ENCODE measurements around the gene RARS2. TPM values are rescaled to one million over a fixed set of nuclear protein-coding genes. Genes with fewer than 3 reads are reported as not detected.

RARS2 gene
- 51.4 TPM for total RNA-seq

GRCh38 chr6:87589693-87590416 lies at the start of gene RARS2, which contains the start of gene ORC3:
Gene RARS2 (minus strand): TSS chr6:87589987. CDS start chr6:87589957, 30 bp downstream.
Gene ORC3 (plus strand): TSS chr6:87590135. CDS start chr6:87590169, 34 bp downstream.

GRCh38 chr6:87472525-87473418 lies 117.0 kb downstream of the RARS2 start, which contains the start of gene SLC35A1:
Gene SLC35A1 (plus strand): TSS chr6:87472974. CDS start chr6:87473004, 30 bp downstream.

Small RNA genes within 50 kb of the gene (small RNA-seq; reads per million reads assigned to genes)
- not detected for gene RNU6-444P

Other genes starting within 250 kb of the RARS2 start
- 6.2 TPM for gene C6orf163, start 245.2 kb downstream of the RARS2 start, total RNA-seq
- 14.8 TPM for gene CFAP206, start 182.0 kb downstream of the RARS2 start, total RNA-seq
- gene SLC35A1, start 117.0 kb downstream of the RARS2 start, total RNA-seq, result 22.6 TPM
- gene ORC3, start 148 bp upstream of the RARS2 start, total RNA-seq, result 48.2 TPM
- gene AKIRIN2, start 112.2 kb upstream of the RARS2 start, total RNA-seq, result 51.0 TPM

All from diencephalon (tissue), 1 donor.